GM18873 (cell line): ENCODE results near the gene CDCA7L.
"Not testable (repeated sequence)": the region's sequence is repeated elsewhere in the genome, so short reads cannot be mapped to it uniquely, and the experiment has no call there.

ENCODE experiments used
- ATAC-seq: cut with Tn5 transposase; IDR thresholded peaks from one replicate; pipeline ENCODE4 v1.9.1; 2021; ENCODE audit warnings: mild to moderate bottlenecking, moderate library complexity, moderate number of reproducible peaks; ENCODE audit not compliant: unreplicated experiment, low FRiP score

CDCA7L gene

DNA sequence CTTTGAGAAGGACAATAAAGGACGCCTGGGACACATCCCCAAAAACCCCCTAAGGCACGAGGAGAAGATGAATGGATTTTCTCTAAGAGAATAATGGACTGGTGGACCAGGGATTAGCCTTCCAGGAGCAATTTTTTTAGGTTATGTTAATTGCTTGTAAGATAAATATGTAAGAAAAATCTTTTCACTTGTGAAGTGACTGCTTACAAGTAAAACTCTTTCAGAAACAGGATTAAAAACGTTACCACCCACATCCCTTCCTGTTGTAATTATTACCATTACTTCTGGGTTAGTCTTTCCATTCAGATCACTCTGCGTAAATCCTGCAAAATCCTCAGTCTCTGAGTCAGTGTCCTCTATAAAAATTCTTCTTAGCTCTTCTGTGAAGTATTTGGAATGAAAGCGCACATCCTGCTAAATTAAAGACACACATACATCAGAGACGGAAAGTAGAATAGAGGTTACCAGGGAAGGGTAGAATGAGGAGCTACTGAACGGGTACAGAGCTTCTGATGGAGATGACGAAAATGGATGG is 34.3 kb downstream of the CDCA7L start:
- ATAC-seq = no peak

GRCh38 chr7:21910253-21910652 is 35.4 kb downstream of the CDCA7L start:
- ATAC-seq = no peak

DNA sequence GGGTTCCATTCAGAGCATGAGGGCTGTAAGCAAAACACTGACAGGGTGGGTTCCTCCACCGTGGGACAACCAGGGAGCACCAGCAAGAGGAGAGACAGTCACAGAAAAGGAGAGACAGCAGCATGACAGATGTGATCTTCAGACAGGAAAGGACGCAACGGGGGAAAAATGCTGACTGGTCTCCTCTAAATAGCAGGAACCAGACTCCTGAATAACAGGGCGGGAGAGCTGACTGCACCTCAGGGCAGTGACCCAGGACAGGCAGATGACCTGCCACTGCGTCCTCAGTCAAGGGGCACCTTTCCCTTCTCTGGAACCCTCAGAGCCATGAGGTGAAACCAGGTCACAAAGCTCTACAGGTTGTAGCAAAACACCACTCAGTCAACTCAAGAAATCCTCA is 37.0 kb downstream of the CDCA7L start:
- ATAC-seq = no peak

DNA sequence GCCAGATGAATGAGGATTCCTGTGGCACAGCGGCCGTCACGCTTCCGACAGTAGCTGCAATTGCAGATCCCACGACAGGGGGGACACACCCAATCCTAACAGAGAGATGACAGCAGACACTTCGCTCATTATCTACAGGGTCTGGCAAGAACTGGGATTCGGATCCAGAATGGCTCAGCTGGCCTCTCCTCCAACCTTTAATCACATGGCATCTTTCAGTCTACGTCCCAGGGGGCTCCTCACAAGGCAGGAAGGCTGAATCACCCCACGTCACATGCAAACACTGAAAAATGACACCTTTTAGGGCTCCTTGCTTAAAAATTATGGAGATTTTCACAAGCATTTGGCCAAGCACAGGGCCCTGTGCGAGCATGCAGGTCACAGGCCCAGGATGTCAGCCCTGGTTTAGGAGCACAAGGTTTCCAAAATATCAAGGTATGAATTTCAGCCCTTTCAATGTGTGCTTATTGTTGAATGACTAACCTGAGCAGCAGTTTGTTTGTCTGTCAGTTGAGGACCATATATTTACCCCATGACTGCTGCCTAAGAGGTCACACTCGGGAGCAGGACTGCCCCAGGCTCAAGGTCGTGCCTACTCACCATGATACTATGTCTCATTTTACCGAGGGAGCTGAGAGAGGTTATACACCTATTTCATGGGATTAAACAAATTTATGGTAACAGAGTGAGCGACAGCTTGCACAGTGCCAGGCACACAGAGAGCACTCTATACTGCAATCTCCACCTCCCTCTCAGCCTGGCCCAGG is 42.5 kb downstream of the CDCA7L start:
- ATAC-seq = no peak

- ATAC-seq = no peak
These were observed 43.5 kb downstream of the CDCA7L start for GRCh38 chr7:21902240-21902639.

DNA sequence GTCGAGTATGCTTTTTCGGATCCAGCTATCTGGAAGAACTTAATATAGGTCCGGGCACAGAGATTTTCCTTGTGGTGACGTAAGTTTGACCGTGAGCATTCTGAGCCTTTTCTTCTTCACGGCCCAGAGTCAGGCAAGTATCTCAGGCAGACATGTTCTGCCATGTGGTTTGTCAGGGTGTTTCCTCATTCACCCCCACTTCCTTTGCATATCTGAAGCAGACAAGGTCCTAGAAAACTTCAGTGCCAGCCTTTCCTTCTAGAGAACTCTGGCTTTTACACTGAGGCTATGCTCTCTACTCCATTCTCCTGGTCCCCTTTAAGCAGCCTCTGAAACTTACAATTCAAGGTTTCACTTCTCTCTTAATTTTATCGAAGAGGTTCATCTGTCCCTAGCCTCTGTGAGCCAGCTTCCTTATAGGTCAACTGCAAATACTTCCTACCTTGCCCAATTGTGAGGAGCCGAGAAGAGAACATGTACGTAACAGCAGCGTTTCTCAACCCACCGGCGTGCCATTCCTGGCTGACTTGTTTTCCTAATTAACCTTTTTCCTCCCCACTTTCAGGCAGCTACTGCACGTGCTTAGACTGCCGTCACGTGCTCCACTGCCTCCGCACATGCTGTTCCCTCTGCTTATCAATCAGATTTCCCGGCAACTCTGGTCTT is 47.3 kb downstream of the CDCA7L start:
- peak; percentile 82 for ATAC-seq

- no peak for ATAC-seq
These were observed 52.3 kb downstream of the CDCA7L start for GRCh38 chr7:21893401-21893800.

DNA sequence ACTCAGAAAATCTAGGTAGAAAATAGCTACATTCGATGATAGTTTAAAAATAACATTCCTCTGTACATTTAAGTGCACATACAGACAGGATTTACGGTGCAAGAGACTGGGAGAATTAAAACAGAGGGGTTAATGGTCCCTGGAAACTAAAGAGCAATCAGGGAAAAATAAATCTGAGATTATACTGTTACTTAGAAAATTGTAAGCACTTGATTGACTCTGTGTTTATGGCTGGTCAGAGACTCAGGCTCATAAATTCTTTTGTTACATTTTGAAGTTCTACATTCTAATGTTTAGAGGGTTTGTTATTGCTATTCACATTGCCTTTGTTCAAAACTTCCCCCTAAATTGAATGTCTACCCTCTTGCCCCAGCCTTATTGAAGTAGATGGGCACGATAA is 54.4 kb downstream of the CDCA7L start:
- ATAC-seq = no peak

DNA sequence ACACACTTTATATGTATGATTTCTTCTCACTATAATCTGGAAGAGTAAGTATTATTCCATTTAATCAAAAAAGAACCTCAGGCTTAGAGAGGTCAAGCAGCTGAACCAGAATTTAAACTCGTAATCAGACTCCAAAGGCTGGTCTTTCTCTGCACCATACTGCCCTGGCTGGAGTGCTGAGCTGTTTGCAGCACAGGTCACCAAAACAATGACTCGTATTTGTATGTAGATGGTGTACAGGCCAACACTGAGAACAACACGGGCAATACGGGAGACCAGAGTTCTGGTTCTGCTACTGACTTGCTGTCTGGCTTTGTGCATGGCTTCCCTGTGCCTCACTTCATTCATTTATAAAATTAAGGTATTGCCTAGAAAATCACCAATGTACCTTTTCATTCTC is 57.9 kb downstream of the CDCA7L start:
- ATAC-seq = no peak

DNA sequence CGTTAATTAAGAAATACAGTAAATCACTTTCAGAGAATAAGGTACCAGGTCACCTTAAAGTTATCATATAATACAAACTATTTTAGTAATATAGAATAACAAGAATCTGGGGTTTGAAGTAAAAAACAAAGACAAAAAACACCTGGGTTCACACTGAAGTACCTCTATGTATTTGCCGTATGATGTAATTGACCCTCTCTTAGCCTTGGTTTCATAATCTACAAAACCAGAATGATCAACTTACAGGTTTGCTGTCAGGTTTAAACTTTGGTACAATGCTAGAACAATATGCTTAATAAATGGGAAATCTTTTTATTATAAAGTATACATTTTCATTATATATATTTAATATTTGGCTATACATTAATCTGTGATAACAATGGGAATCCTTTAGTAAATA is 58.3 kb downstream of the CDCA7L start:
- ATAC-seq = no peak

DNA sequence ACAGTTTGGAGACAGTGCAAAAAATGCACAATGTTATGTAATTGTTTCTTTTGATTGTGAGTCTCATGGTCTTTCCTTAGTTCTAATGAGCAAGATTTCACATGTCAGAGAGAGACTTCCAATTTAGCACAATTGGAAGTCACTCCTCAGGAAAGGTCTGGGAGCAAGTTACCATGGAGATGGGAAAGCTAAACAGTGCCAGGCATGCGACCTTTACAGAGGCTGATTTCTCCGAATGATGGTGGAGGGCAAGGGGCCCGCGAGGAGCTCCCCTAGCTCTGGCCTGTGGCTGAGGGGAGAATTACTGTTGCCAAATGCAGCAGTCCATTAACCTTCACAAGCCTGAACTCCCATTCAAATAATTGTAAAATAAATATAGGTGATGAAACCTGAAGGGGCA is 59.3 kb downstream of the CDCA7L start:
- ATAC-seq = no peak

GRCh38 chr7:21884496-21884895 is 61.2 kb downstream of the CDCA7L start:
- no peak for ATAC-seq

GRCh38 chr7:21883501-21883900 is 62.2 kb downstream of the CDCA7L start:
- not testable (repeated sequence) for ATAC-seq

DNA sequence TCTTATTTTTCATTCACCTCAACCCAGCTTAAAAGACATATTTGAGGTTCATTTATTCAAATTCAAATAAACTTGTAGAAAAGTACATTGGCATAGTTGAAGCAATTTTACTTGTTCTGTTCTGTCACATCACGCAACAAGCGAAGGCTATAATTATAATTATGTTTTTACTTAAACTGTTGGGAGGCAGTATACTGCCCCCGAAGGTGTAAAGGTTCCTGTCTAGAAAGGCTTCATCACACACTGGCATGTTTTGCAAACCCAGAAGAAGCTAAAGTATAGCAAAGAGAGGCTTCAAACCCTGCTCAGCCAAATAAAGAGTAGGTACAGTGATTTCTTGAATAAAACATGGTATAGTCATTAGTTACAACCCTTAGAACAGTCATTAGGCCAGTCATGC is 62.6 kb downstream of the CDCA7L start:
- no peak for ATAC-seq

DNA sequence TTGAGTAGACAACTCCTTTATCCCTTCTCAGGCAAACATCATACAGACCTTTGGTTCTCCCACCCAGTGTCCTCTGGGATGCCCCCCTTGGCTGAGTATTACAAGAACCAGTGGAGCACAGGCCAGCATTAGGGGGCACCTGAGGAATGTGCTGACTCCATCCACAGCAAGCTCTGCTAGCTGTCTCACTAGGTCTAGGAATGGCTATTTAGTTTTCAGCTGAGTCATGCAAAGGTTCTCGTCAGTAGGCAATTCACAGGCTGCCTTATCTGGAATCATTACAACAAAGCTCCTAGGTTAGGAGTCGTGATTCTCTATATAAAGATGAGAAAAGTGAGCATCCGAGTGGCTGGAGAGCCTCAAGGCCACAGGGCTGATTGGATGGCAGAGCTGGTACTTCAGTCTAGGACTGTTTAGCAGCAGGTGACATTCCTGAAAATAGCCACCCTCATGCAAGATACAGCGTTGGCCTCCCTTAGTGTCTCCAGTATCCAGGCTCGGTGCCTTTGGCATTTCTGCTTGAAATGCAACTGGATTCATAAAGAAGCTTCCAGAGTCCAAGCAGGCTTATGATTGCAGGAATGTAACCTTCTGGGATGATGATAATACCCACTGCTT is 75.8 kb downstream of the CDCA7L start:
- ATAC-seq = no peak

GRCh38 chr7:21868576-21868850 is 77.2 kb downstream of the CDCA7L start:
- ATAC-seq = no peak

GRCh38 chr7:21867816-21868575 is 77.7 kb downstream of the CDCA7L start:
- no peak for ATAC-seq

GRCh38 chr7:21867226-21867625 is 78.5 kb downstream of the CDCA7L start:
- no peak for ATAC-seq

DNA sequence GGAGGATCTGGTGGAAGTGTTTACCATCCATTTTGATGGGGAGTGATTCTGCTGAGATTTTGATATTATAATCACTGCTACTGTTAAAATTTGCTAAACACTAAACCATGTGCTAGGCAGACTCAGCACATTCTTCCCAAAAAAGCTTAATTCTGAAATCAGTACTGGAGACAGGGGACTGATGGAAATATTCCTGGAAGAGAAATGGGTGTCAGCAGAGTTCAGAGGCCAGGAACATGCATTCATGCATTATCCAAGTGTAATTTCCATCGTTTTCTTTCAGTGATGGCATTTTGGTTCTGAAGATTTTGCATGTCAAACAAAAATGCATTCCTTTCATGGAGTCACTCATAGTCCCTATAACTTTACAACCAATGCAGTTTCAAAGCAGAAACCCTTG is 79.0 kb downstream of the CDCA7L start:
- no peak for ATAC-seq

DNA sequence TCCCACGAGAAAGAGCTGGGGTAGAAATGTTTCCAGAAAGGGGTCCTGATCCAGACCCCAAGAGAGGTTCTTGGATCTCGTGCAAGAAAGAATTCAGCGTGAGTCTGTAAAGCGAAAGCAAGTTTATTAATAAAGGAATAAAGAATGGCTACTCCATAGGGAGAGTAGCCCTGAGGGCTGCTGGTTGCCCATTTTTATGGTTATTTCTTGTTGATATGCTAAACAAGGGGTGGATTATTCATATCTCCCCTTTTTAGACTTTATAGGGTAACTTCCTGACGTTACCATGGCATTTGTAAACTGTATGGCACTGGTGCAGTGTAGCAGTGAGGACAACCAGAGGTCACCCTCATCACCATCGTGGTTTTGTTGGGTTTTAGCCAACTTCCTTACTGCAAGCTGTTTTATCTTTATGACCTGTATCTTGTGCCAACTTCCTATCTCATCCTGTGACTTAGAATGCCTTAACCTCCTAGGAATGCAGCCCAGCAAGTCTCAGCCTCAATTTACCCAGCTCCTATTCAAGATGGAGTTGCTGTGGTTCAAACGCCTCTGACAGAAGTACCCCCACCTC is 80.0 kb downstream of the CDCA7L start:
- not testable (repeated sequence) for ATAC-seq

GRCh38 chr7:21851559-21851967 is 94.1 kb downstream of the CDCA7L start:
- no peak for ATAC-seq
